ENCODE data around the gene KLHL6. TPM values are rescaled to one million over a fixed set of nuclear protein-coding genes. Genes with fewer than 3 reads are reported as not detected.

Gene KLHL6
- total RNA-seq, 1 experiment from 2014 or later: not detected

DNA sequence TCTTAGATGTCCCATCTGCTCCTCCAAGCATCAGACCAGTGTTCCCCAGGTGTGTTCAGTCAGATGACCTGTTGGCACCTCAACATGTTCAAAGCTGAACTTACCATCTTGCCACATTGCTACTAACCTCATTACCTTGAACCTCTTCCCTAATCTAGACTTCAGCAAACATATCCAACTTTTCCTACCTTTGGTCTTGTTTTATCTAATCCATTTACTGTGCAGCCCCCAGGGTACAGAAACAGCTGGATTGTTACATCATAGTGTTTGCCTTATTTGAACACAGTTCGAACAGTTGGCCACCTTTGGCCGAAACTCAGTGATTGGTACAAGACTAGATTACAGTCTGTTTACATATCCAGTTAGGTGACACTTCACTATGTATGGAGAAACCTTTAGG is 91.0 kb downstream of the KLHL6 start:
- Histone ChIP-seq H2AFZ (ENCODE audit: low read length) (no peak overlapping the region), H3K4me2 (ENCODE audit: insufficient read depth, insufficient read length, low read length) (no peak overlapping the region), H3K23ac (ENCODE audit: insufficient read length, low read depth, low read length) (no peak overlapping the region), H3K9me3 (ENCODE audit: control insufficient read depth, low read depth, low read length) (no peaks in the 10 kb centered on the region), H4K91ac (ENCODE audit: insufficient read length, low read depth, low read length) (no peak overlapping the region), H2BK12ac (ENCODE audit: insufficient read length, low read depth, low read length) (no peak overlapping the region), H3K27ac (ENCODE audit: insufficient read length, low read depth, low read length) (no peak overlapping the region), H4K5ac (ENCODE audit: insufficient read length, low read depth, low read length) (no peak overlapping the region), H3K56ac (ENCODE audit: insufficient read length, low read depth, low read length) (no peak overlapping the region), H3K4ac (ENCODE audit: low read depth, low read length) (no peak overlapping the region), H3K23me2 (ENCODE audit: insufficient read length, low read depth, low read length, poor library complexity, severe bottlenecking) (no peaks in the 10 kb centered on the region), H3T11ph (ENCODE audit: low read length) (no peak overlapping the region), H2BK15ac (ENCODE audit: low read depth, low read length) (no peak overlapping the region), H3K18ac (ENCODE audit: insufficient read length, low read depth, low read length) (no peak overlapping the region), H2BK20ac (ENCODE audit: low read depth, low read length, poor library complexity, severe bottlenecking) (no peak overlapping the region), H3K79me2 (ENCODE audit: insufficient read depth, low read length) (no peaks in the 10 kb centered on the region), H3K27me3 (ENCODE audit: insufficient read depth, low read length) (no peaks in the 10 kb centered on the region), H3K4me1 (ENCODE audit: insufficient read depth, low read length) (no peaks in the 10 kb centered on the region), H4K20me1 (ENCODE audit: control insufficient read depth, insufficient read depth, insufficient read length) (no peaks in the 10 kb centered on the region), H2BK5ac (ENCODE audit: insufficient read length, low read length) (no peak overlapping the region), H4K8ac (replicated peaks; ENCODE audit: insufficient read length, low read depth, low read length) (no peak overlapping the region), H3K14ac (ENCODE audit: insufficient read depth, low read length) (no peak overlapping the region), H3K9ac (ENCODE audit: extremely low read depth, insufficient read length, low read length) (no peak overlapping the region), H3K79me1 (ENCODE audit: insufficient read depth, low read depth, low read length, poor library complexity, severe bottlenecking) (no peaks in the 10 kb centered on the region), H2AK5ac (ENCODE audit: insufficient read length, low read length) (no peak overlapping the region), H2BK120ac (ENCODE audit: low read depth, low read length, poor library complexity, severe bottlenecking) (no peak overlapping the region)
- no peaks in the 10 kb centered on the region for H3K27me3 Mint-ChIP-seq (ENCODE audit: low read depth)
- peaks cover 3 to 12% of the 10 kb centered on the region in 2 experiments; a peak in 3 of 4 replicates for H3K4me1 Mint-ChIP-seq
- H3K9me3 Mint-ChIP-seq: peaks cover 11% of the 10 kb centered on the region in 2 experiments; a peak in 4 of 5 replicates
- H3K4me3 Mint-ChIP-seq: no peak overlapping the region
- WGBS (ENCODE audit: extremely low coverage, insufficient read length, low lambda C conversion rate): no CpG with 5 or more reads among the region's 2 CpGs
- no peak for DNase-seq
- H3K36me3 Mint-ChIP-seq (ENCODE audit: insufficient read depth in 1 of 3, low read depth in 3 of 3): peaks cover 0 to 5% (median 0%) of the 10 kb centered on the region in 3 experiments; a peak in 2 of 7 replicates
- no peak overlapping the region for H3K27ac Mint-ChIP-seq
- TF ChIP-seq, protein P1, sequence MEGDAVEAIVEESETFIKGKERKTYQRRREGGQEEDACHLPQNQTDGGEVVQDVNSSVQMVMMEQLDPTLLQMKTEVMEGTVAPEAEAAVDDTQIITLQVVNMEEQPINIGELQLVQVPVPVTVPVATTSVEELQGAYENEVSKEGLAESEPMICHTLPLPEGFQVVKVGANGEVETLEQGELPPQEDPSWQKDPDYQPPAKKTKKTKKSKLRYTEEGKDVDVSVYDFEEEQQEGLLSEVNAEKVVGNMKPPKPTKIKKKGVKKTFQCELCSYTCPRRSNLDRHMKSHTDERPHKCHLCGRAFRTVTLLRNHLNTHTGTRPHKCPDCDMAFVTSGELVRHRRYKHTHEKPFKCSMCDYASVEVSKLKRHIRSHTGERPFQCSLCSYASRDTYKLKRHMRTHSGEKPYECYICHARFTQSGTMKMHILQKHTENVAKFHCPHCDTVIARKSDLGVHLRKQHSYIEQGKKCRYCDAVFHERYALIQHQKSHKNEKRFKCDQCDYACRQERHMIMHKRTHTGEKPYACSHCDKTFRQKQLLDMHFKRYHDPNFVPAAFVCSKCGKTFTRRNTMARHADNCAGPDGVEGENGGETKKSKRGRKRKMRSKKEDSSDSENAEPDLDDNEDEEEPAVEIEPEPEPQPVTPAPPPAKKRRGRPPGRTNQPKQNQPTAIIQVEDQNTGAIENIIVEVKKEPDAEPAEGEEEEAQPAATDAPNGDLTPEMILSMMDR (conservative IDR thresholded peaks at IDR 0.05): no peak

Data from H9 (cell line).